ENCODE results near the gene ASCC3. TPM values are rescaled to one million over a fixed set of nuclear protein-coding genes. Genes with fewer than 3 reads are reported as not detected.

Gene ASCC3
- total and polyA plus RNA-seq, 2 donors = 14.5 to 32.6 TPM

DNA sequence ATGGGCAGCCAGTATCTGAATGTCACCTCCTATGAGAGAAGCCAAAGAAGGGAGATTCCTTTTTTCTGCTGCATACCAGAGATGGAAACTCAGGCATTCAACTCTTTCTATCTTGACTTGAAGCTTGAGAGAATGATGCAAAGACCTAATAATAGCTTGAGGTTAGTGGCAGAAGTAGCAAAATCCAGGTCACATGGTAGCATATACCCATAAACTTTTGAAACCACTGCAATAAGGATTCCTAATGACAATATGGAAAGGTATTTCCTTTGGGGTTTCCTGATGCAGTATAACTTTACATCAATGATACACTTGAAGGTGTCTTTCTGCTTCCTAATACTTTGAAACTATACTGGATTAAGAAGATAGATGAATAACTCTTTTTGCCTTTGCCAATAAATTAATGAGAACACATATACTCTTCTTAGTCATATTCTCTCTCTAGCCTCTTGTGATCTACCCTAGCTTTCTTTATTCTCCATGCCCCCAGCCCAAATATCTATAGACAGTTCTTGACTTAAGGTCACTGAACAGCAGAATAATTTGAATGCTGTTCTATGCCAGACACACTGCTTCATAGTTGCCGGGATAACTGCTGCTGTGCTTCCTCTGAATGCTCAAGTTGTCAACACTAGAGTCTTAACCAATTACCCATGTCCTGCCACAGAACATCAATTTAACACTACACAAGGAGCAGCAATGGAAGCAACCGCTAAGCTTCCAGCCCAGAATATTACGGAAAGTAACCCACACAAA lies 260.9 kb downstream of the ASCC3 start:
- Histone ChIP-seq H3K4me1 (ENCODE audit: control insufficient read depth in 2 of 2, insufficient read depth in 2 of 2, low read length in 2 of 2) (no peaks in the 10 kb centered on the region), H3K4me3 (ENCODE audit: low read length in 2 of 2) (no peak overlapping the region), H3K36me3 (ENCODE audit: control insufficient read depth in 2 of 2, insufficient read depth in 2 of 2, low read length in 1 of 2) (peaks cover 0 to 4% of the 10 kb centered on the region in 2 donors), H3K27ac (ENCODE audit: low read depth in 1 of 2, low read length in 1 of 2) (no peak overlapping the region), H3K9me3 (ENCODE audit: control insufficient read depth in 2 of 2, insufficient read depth in 1 of 2, low read length in 1 of 2) (no peaks in the 10 kb centered on the region), H3K27me3 (ENCODE audit: control insufficient read depth in 2 of 2, insufficient read depth in 1 of 2, low read length in 1 of 2) (no peaks in the 10 kb centered on the region)
- 98% methylated on average over 3 of the region's 3 CpGs for WGBS
- no peak for DNase-seq (ENCODE audit: low read depth in 6 of 9, low spot score in 9 of 9)

DNA sequence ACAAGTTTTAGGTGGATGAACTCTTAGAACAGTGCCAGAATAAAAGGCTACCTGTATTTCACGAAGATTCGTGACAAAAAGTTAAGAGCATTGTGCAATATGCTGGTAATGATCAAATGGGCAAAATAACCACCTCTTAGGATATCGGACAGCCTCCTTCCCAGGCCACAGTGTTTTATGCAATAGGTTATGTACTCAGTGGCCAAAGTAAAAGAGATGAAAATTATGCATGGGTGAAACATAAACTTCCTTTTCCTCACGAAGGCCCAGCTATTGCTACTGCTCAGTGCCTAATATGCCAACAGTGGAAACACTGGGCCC lies 262.8 kb downstream of the ASCC3 start:
- Histone ChIP-seq H3K27ac (ENCODE audit: low read depth in 1 of 2, low read length in 1 of 2) (no peak overlapping the region), H3K36me3 (ENCODE audit: control insufficient read depth in 2 of 2, insufficient read depth in 2 of 2, low read length in 1 of 2) (peaks cover 0 to 4% of the 10 kb centered on the region in 2 donors), H3K4me3 (ENCODE audit: low read length in 2 of 2) (no peak overlapping the region), H3K9me3 (ENCODE audit: control insufficient read depth in 2 of 2, insufficient read depth in 1 of 2, low read length in 1 of 2) (no peaks in the 10 kb centered on the region), H3K27me3 (ENCODE audit: control insufficient read depth in 2 of 2, insufficient read depth in 1 of 2, low read length in 1 of 2) (no peaks in the 10 kb centered on the region), H3K4me1 (ENCODE audit: control insufficient read depth in 2 of 2, insufficient read depth in 2 of 2, low read length in 2 of 2) (no peaks in the 10 kb centered on the region)
- WGBS = 97% methylated on average over 4 of the region's 4 CpGs
- no peak for DNase-seq (ENCODE audit: low read depth in 6 of 9, low spot score in 9 of 9)

DNA sequence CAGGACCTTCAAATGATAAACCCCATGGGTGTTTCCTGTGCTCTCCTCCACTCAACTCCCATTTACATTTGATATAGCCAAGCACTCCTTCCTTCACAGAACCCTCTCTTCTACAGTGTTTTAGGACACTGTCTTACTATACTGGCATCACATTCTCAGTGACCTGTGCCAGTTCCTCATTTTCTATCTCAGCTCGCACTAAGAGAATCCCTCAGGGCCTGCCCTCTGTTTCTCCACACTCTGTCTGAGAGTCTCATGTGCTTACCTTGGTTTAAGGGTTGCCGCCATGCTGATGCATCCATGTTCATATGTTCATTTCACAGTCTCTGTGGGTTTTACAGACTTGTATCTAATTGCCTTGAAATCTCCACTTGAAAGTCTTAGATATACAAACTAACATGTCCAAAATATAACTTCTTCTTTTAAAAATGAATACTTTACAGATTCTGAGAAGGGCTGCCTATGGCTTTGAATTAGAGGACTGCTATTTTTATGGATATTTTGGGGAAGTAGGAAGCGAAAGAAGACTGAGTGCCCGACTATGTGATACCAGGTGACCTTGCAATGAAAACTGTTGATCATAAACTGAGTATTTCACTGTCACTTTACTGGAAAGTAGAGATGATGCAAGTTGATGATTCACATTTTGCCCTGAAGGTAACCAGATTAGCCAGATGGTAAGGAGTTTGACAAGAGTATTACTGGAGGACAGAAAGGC lies 263.3 kb downstream of the ASCC3 start:
- 69% methylated on average over 4 of the region's 4 CpGs for WGBS
- no peak for DNase-seq (ENCODE audit: low read depth in 6 of 9, low spot score in 9 of 9)
- H3K4me1 ChIP-seq (ENCODE audit: control insufficient read depth in 2 of 2, insufficient read depth in 2 of 2, low read length in 2 of 2) = no peaks in the 10 kb centered on the region
- H3K4me3 ChIP-seq (ENCODE audit: low read length in 2 of 2) = no peak overlapping the region
- peaks cover 0 to 4% of the 10 kb centered on the region in 2 donors for H3K36me3 ChIP-seq (ENCODE audit: control insufficient read depth in 2 of 2, insufficient read depth in 2 of 2, low read length in 1 of 2)
- no peaks in the 10 kb centered on the region for H3K9me3 ChIP-seq (ENCODE audit: control insufficient read depth in 2 of 2, insufficient read depth in 1 of 2, low read length in 1 of 2)
- H3K27ac ChIP-seq (ENCODE audit: low read depth in 1 of 2, low read length in 1 of 2) = no peak overlapping the region
- H3K27me3 ChIP-seq (ENCODE audit: control insufficient read depth in 2 of 2, insufficient read depth in 1 of 2, low read length in 1 of 2) = no peaks in the 10 kb centered on the region

DNA sequence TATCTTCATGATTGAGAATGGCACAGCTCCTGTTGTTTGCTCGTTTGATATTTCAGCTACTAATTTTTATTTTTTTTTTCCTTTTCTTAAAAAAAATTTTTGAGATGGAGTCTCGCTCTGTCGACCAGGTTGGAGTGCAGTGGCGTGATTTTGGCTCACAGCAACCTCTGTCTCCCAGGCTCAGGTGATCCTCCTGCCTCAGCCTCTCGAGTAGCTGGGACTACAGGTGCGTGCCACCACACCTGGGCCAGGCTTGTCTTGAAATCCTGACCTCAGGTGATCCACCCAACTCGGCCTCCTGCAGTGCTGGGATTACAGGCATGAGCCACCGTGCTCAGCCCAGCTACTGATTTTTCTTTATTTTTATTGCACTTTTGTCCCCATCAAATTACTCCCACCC lies 266.2 kb downstream of the ASCC3 start:
- Histone ChIP-seq H3K36me3 (ENCODE audit: control insufficient read depth in 2 of 2, insufficient read depth in 2 of 2, low read length in 1 of 2) (no peaks in the 10 kb centered on the region), H3K4me1 (ENCODE audit: control insufficient read depth in 2 of 2, insufficient read depth in 2 of 2, low read length in 2 of 2) (no peaks in the 10 kb centered on the region), H3K4me3 (ENCODE audit: low read length in 2 of 2) (no peak overlapping the region), H3K27me3 (ENCODE audit: control insufficient read depth in 2 of 2, insufficient read depth in 1 of 2, low read length in 1 of 2) (no peaks in the 10 kb centered on the region), H3K9me3 (ENCODE audit: control insufficient read depth in 2 of 2, insufficient read depth in 1 of 2, low read length in 1 of 2) (no peaks in the 10 kb centered on the region), H3K27ac (ENCODE audit: low read depth in 1 of 2, low read length in 1 of 2) (no peak overlapping the region)
- no peak for DNase-seq (ENCODE audit: low read depth in 6 of 9, low spot score in 9 of 9)
- 98% methylated on average over 8 of the region's 8 CpGs for WGBS

DNA sequence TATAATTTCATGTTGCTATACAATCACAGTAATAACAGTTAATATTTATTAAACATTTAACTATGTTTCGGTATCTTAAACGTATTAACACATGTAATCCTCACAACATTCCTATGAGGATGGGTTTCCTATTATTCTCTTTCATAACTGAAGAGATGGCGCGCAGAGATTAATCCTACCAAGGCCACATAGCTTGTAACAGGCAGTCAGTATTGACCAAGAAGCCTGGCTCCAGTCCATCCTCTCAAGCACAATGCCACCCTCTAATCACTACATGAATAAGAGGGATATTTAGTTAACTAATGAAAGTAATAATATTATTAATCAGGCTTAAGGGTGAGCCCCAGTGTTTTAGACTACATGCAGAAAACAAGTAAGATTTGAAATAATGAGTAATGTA lies 266.7 kb downstream of the ASCC3 start:
- no peak overlapping the region for H3K4me3 ChIP-seq (ENCODE audit: low read length in 2 of 2)
- 97% methylated on average over 4 of the region's 4 CpGs for WGBS
- no peaks in the 10 kb centered on the region for H3K27me3 ChIP-seq (ENCODE audit: control insufficient read depth in 2 of 2, insufficient read depth in 1 of 2, low read length in 1 of 2)
- DNase-seq (ENCODE audit: low read depth in 6 of 9, low spot score in 9 of 9) = no peak
- H3K27ac ChIP-seq (ENCODE audit: low read depth in 1 of 2, low read length in 1 of 2) = no peak overlapping the region
- no peaks in the 10 kb centered on the region for H3K4me1 ChIP-seq (ENCODE audit: control insufficient read depth in 2 of 2, insufficient read depth in 2 of 2, low read length in 2 of 2)
- H3K9me3 ChIP-seq (ENCODE audit: control insufficient read depth in 2 of 2, insufficient read depth in 1 of 2, low read length in 1 of 2) = no peaks in the 10 kb centered on the region
- no peaks in the 10 kb centered on the region for H3K36me3 ChIP-seq (ENCODE audit: control insufficient read depth in 2 of 2, insufficient read depth in 2 of 2, low read length in 1 of 2)

DNA sequence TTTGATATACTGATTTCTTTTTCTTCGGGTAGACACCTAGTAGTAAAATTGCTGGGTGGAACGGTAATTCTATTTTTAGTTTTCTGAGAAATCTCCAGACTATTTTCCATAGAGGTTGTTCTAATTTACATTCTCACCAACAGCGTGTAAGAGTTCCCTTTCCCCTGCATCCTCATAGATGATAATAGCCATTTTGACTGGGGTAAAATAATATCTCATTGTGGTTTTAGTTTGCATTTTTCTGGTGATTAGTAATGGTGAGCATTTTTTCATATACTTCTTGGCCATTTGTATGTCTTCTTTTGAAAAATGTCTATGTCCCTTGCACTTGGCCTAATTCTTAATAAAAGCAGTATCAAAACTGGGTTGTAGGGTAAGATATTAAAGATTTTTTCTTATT lies 267.5 kb downstream of the ASCC3 start:
- Histone ChIP-seq H3K27me3 (ENCODE audit: control insufficient read depth in 2 of 2, insufficient read depth in 1 of 2, low read length in 1 of 2) (no peaks in the 10 kb centered on the region), H3K36me3 (ENCODE audit: control insufficient read depth in 2 of 2, insufficient read depth in 2 of 2, low read length in 1 of 2) (no peaks in the 10 kb centered on the region), H3K27ac (ENCODE audit: low read depth in 1 of 2, low read length in 1 of 2) (no peak overlapping the region), H3K4me1 (ENCODE audit: control insufficient read depth in 2 of 2, insufficient read depth in 2 of 2, low read length in 2 of 2) (no peaks in the 10 kb centered on the region), H3K4me3 (ENCODE audit: low read length in 2 of 2) (no peak overlapping the region), H3K9me3 (ENCODE audit: control insufficient read depth in 2 of 2, insufficient read depth in 1 of 2, low read length in 1 of 2) (no peaks in the 10 kb centered on the region)
- 98% methylated on average over 3 of the region's 3 CpGs for WGBS
- DNase-seq (ENCODE audit: low read depth in 6 of 9, low spot score in 9 of 9) = no peak

DNA sequence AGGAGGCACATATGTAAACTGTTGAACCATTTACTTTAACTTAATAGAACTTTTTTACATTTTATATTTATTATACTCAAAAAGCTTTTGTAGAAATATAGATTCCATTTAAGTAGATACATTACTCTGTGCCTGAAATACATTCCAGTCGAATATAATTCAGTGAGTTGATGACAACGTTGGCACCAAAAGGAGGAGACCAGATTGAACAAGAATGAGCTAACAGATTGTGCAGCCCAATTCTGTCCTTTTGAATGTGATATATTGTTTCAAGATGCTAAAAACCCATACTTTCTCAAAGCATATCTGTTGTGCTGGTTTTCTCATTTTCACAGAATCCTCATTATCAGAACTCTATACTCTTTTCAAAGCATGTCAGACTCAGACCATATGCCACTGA lies 269.0 kb downstream of the ASCC3 start:
- Histone ChIP-seq H3K4me3 (ENCODE audit: low read length in 2 of 2) (no peak overlapping the region), H3K27ac (ENCODE audit: low read depth in 1 of 2, low read length in 1 of 2) (no peak overlapping the region), H3K27me3 (ENCODE audit: control insufficient read depth in 2 of 2, insufficient read depth in 1 of 2, low read length in 1 of 2) (no peaks in the 10 kb centered on the region), H3K9me3 (ENCODE audit: control insufficient read depth in 2 of 2, insufficient read depth in 1 of 2, low read length in 1 of 2) (no peaks in the 10 kb centered on the region), H3K36me3 (ENCODE audit: control insufficient read depth in 2 of 2, insufficient read depth in 2 of 2, low read length in 1 of 2) (no peaks in the 10 kb centered on the region), H3K4me1 (ENCODE audit: control insufficient read depth in 2 of 2, insufficient read depth in 2 of 2, low read length in 2 of 2) (no peaks in the 10 kb centered on the region)
- no peak for DNase-seq (ENCODE audit: low read depth in 6 of 9, low spot score in 9 of 9)
- 98% methylated on average over 2 of the region's 2 CpGs for WGBS

DNA sequence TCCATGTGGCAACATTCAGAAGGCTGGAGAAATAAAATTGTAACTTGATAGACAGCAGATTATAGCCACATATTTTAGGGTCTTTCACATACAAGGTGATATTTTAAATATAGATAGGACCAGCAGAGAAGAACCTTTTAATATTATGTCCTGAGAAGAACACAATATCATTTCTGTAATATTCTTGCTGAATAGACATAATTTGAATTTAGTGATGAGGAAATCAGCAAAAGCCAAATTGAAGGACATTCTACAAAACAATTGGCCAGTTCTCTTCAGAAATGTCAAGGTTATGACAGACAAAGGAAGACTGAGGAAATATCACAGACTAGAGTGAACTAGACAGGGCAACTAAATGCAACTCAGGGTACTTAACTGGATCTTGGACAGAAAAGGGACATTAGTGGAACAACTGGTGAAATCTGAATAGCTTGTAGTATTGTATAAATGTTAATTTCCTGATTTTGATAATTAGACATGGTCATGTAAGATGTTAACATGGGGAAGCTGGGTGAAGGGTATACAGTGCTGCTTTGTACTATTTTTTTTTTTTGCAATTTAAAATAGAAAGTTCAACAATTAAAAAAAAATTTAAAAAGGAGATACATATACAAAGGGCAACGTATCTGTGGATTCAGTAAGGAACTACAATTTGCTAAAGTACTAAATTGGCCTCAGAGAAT lies 281.9 kb downstream of the ASCC3 start:
- WGBS = 97% methylated on average over 1 of the region's 1 CpG
- peaks cover 0 to 3% of the 10 kb centered on the region in 2 donors for H3K36me3 ChIP-seq (ENCODE audit: control insufficient read depth in 2 of 2, insufficient read depth in 2 of 2, low read length in 1 of 2)

DNA sequence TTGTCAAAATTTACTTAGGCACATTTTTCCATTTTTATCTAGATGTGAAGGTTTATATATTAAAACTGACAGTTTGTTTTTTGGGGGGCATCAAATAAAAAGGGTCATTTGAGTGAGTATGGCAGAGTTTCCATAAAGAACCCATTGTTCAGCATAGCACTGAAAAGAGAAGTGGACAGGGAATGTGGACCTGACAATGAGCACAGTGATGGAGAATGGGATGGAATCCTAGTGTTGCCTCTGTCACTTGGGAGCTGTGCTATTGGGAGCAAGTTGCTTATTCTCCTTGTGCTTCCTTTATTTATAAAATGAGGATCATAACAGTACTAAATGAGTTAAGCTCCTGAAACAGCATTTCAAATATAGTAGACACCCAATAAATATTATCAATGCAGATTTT lies 285.7 kb downstream of the ASCC3 start:
- H3K4me3 ChIP-seq (ENCODE audit: low read length in 2 of 2) = no peak overlapping the region
- no peaks in the 10 kb centered on the region for H3K9me3 ChIP-seq (ENCODE audit: control insufficient read depth in 2 of 2, insufficient read depth in 1 of 2, low read length in 1 of 2)
- H3K36me3 ChIP-seq (ENCODE audit: control insufficient read depth in 2 of 2, insufficient read depth in 2 of 2, low read length in 1 of 2) = peaks cover 0 to 3% of the 10 kb centered on the region in 2 donors
- no peak for DNase-seq (ENCODE audit: low read depth in 6 of 9, low spot score in 9 of 9)
- H3K4me1 ChIP-seq (ENCODE audit: control insufficient read depth in 2 of 2, insufficient read depth in 2 of 2, low read length in 2 of 2) = no peaks in the 10 kb centered on the region
- H3K27ac ChIP-seq (ENCODE audit: low read depth in 1 of 2, low read length in 1 of 2) = no peak overlapping the region
- no peaks in the 10 kb centered on the region for H3K27me3 ChIP-seq (ENCODE audit: control insufficient read depth in 2 of 2, insufficient read depth in 1 of 2, low read length in 1 of 2)

More for the DNA sequence above, 281.9 kb downstream of the ASCC3 start:
- Histone ChIP-seq H3K9me3 (ENCODE audit: control insufficient read depth in 2 of 2, insufficient read depth in 1 of 2, low read length in 1 of 2) (no peaks in the 10 kb centered on the region), H3K27me3 (ENCODE audit: control insufficient read depth in 2 of 2, insufficient read depth in 1 of 2, low read length in 1 of 2) (no peaks in the 10 kb centered on the region), H3K27ac (ENCODE audit: low read depth in 1 of 2, low read length in 1 of 2) (no peak overlapping the region), H3K4me1 (ENCODE audit: control insufficient read depth in 2 of 2, insufficient read depth in 2 of 2, low read length in 2 of 2) (no peaks in the 10 kb centered on the region), H3K4me3 (ENCODE audit: low read length in 2 of 2) (no peak overlapping the region)
- no peak for DNase-seq (ENCODE audit: low read depth in 6 of 9, low spot score in 9 of 9)

Data from thymus (tissue), 11 donors.